ENCODE measurements around the gene AK9. TPM values are rescaled to one million over a fixed set of nuclear protein-coding genes. Genes with fewer than 3 reads are reported as not detected.
A peak's percentile ranks its signal among the peaks of the same experiment; 100 is the strongest.

Gene AK9
- total and polyA plus RNA-seq, 9 of the 15 experiments (the other 6 are each of a cell fraction or from before 2014, with no cell fraction given), result 0.59 to 1.9 (median 1.2) TPM

- TF ChIP-seq JUND (IDR thresholded peaks at IDR 0.05; ENCODE audit: borderline replicate concordance, low read depth, low read length) (peak; percentile 77; the same call in 1 of the 2 replicates), JUND (tag; IDR thresholded peaks at IDR 0.05; ENCODE audit: borderline replicate concordance, low read depth, low read length) (peak; percentile 54; the same call in 2 of the 3 replicates), HMG20A (CRISPR knock-in tag; conservative IDR thresholded peaks at IDR 0.05) (no peak), ZFX (CRISPR knock-in tag; IDR thresholded peaks at IDR 0.05) (no peak), NR2C2 (CRISPR knock-in tag; IDR thresholded peaks at IDR 0.05) (no peak), NR2C2 (tag; IDR thresholded peaks at IDR 0.05) (peak; percentile 67; the same call in 1 of the 2 replicates), ZBED1 (IDR thresholded peaks at IDR 0.05) (no peak), ZNF408 (CRISPR knock-in tag; IDR thresholded peaks at IDR 0.05; ENCODE audit: low read depth) (no peak), ZSCAN32 (CRISPR knock-in tag; IDR thresholded peaks at IDR 0.05) (no peak), NCOR1 (IDR thresholded peaks at IDR 0.05) (peak; percentile 36; the same call in 1 of the 2 replicates)
- TF ChIP-seq, protein P1, sequence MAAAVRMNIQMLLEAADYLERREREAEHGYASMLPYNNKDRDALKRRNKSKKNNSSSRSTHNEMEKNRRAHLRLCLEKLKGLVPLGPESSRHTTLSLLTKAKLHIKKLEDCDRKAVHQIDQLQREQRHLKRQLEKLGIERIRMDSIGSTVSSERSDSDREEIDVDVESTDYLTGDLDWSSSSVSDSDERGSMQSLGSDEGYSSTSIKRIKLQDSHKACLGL (CRISPR knock-in tag; IDR thresholded peaks at IDR 0.05; ENCODE audit: borderline replicate concordance, poor library complexity, severe bottlenecking), result no peak
These were observed 3.7 kb downstream of the AK9 start (continued) for GRCh38 chr6:109687271-109687761.

Measured in K562 (cell line).